GM23338 (cell line): ENCODE data around the gene IPCEF1. TPM values are rescaled to one million over a fixed set of nuclear protein-coding genes. Genes with fewer than 3 reads are reported as not detected.

ENCODE experiments used
- ATAC-seq: fragments of 200-7000 bp; cut with Tn5 transposase; 3 replicates; pipeline ENCODE4 v1.9.1; 2020
- DNase-seq: peaks from one replicate; pipeline ENCODE4 v3.0.0-alpha.2; 2015; ENCODE audit warnings: low spot score
- H2AFZ ChIP-seq: fragments of 200-600 bp; sonication (generic); 2 replicates; pipeline ENCODE4 v1.8.0; 2016; ENCODE audit warnings: antibody characterized with exemption, mild to moderate bottlenecking, moderate library complexity
- H3F3A ChIP-seq: fragments of 200-600 bp; sonication (generic); replicated peaks from 2 replicates; pipeline ENCODE4 v1.8.0; 2017; ENCODE audit warnings: antibody characterized with exemption, mixed run types, low read depth
- H3K27ac ChIP-seq: fragments of 200-600 bp; sonication (generic); 2 replicates; pipeline ENCODE4 v1.6.1; 2016; ENCODE audit warnings: low read depth
- H3K27me3 ChIP-seq: fragments of 200-600 bp; sonication (generic); 2 replicates; pipeline ENCODE4 v1.8.0; 2016; ENCODE audit warnings: mild to moderate bottlenecking, mixed run types, moderate library complexity; ENCODE audit not compliant: insufficient read depth
- H3K36me3 ChIP-seq: fragments of 200-600 bp; sonication (generic); 2 replicates; pipeline ENCODE4 v1.8.0; 2016; ENCODE audit warnings: mild to moderate bottlenecking; ENCODE audit not compliant: insufficient read depth
- H3K4me1 ChIP-seq: fragments of 200-600 bp; sonication (generic); 2 replicates; pipeline ENCODE4 v1.8.0; 2016; ENCODE audit warnings: mild to moderate bottlenecking, moderate library complexity; ENCODE audit not compliant: insufficient read depth
- H3K4me2 ChIP-seq: fragments of 200-600 bp; sonication (generic); 2 replicates; pipeline ENCODE4 v1.7.1; 2017; ENCODE audit warnings: mixed run types
- H3K4me3 ChIP-seq: fragments of 200-600 bp; sonication (generic); 2 replicates; pipeline ENCODE4 v1.6.1; 2016; ENCODE audit warnings: mixed run types
- H3K79me2 ChIP-seq: fragments of 200-600 bp; sonication (generic); replicated peaks from 2 replicates; pipeline ENCODE4 v1.8.0; 2017; ENCODE audit warnings: mild to moderate bottlenecking; ENCODE audit not compliant: insufficient read depth
- H3K9me2 ChIP-seq: fragments of 200-600 bp; sonication (generic); 2 replicates; pipeline ENCODE4 v1.8.0; 2017; ENCODE audit not compliant: insufficient read depth
- H4K20me1 ChIP-seq: fragments of 200-600 bp; sonication (generic); replicated peaks from 2 replicates; pipeline ENCODE4 v1.8.0; 2017; ENCODE audit warnings: mild to moderate bottlenecking; ENCODE audit not compliant: insufficient read depth
- H3K27ac Mint-ChIP-seq: 2 replicates; pipeline ENCODE4 v1.8.0; 2020; ENCODE audit warnings: inconsistent platforms, mild to moderate bottlenecking, moderate library complexity, mixed read lengths
- H3K27me3 Mint-ChIP-seq: 3 replicates; pipeline ENCODE4 v1.8.0; 2022; ENCODE audit warnings: low read depth, mild to moderate bottlenecking, moderate library complexity, mixed read lengths, inconsistent platforms; ENCODE audit not compliant: insufficient read depth, poor library complexity
- H3K36me3 Mint-ChIP-seq: 3 replicates; pipeline ENCODE4 v1.8.0; 2021; ENCODE audit warnings: low read depth, mild to moderate bottlenecking, inconsistent platforms, moderate library complexity, mixed read lengths
- H3K4me1 Mint-ChIP-seq: 3 replicates; pipeline ENCODE4 v1.8.0; 2020; ENCODE audit warnings: mild to moderate bottlenecking, inconsistent platforms, mixed read lengths
- H3K4me3 Mint-ChIP-seq: 3 replicates; pipeline ENCODE4 v1.8.0; 2021; ENCODE audit warnings: moderate library complexity, mild to moderate bottlenecking, inconsistent platforms, mixed read lengths
- H3K9me3 Mint-ChIP-seq: 3 replicates; pipeline ENCODE4 v1.8.0; 2020; ENCODE audit warnings: moderate library complexity, mild to moderate bottlenecking, inconsistent platforms, mixed read lengths
- CREB1 ChIP-seq: fragments of 250-450 bp; sonication (Bioruptor Pico); IDR thresholded peaks from 2 replicates; pipeline ENCODE4 v1.5.0; 2020; ENCODE audit warnings: low read depth, mild to moderate bottlenecking, moderate library complexity
- CTCF ChIP-seq, 2 experiments: fragments of 200-600 bp in 1 of 2; sonication (generic) in 1 of 2; conservative IDR thresholded peaks; 2 replicates each; pipeline versions ENCODE4 v1.5.1 to v1.6.1; 2016 to 2017; ENCODE audit warnings: antibody characterized with exemption in 2 of 2, low read depth in 2 of 2, mild to moderate bottlenecking in 2 of 2, moderate library complexity in 1 of 2
- ETS1 ChIP-seq: IDR thresholded peaks from 2 replicates; pipeline ENCODE4 v1.6.1; 2016; ENCODE audit warnings: antibody characterized with exemption
- EZH2 ChIP-seq: fragments of 200-600 bp; sonication (generic); IDR thresholded peaks from one replicate; pipeline ENCODE4 v1.8.0; 2017; ENCODE audit warnings: antibody characterized with exemption, mild to moderate bottlenecking, low read depth; ENCODE audit not compliant: unreplicated experiment
- EZH2phosphoT487 ChIP-seq: fragments of 200-600 bp; sonication (generic); IDR thresholded peaks from one replicate; pipeline ENCODE4 v1.8.1; 2018; ENCODE audit warnings: antibody characterized with exemption; ENCODE audit not compliant: unreplicated experiment
- JUNB ChIP-seq: IDR thresholded peaks from one replicate; pipeline ENCODE4 v1.6.1; 2016; ENCODE audit warnings: antibody characterized with exemption; ENCODE audit not compliant: unreplicated experiment
- NANOG ChIP-seq: IDR thresholded peaks from 2 replicates; pipeline ENCODE4 v1.6.1; 2016; ENCODE audit warnings: antibody characterized with exemption, borderline replicate concordance
- POLR2AphosphoS5 ChIP-seq: IDR thresholded peaks from 2 replicates; pipeline ENCODE4 v1.6.1; 2016; ENCODE audit warnings: antibody characterized with exemption, low read depth
- REST ChIP-seq: IDR thresholded peaks from one replicate; pipeline ENCODE4 v1.6.1; 2018; ENCODE audit warnings: antibody characterized with exemption; ENCODE audit not compliant: unreplicated experiment
- STAT1 ChIP-seq: IDR thresholded peaks from one replicate; pipeline ENCODE4 v1.6.1; 2016; ENCODE audit warnings: antibody characterized with exemption; ENCODE audit not compliant: unreplicated experiment
- ZNF114 ChIP-seq: fragments of 250-450 bp; sonication (Bioruptor Pico); IDR thresholded peaks from 2 replicates; pipeline ENCODE4 v1.5.0; 2020; ENCODE audit warnings: mild to moderate bottlenecking, moderate library complexity
- ZNF331 ChIP-seq: fragments of 250-450 bp; sonication (Bioruptor Pico); IDR thresholded peaks from 2 replicates; pipeline ENCODE4 v1.5.0; 2020; ENCODE audit warnings: low read depth, mild to moderate bottlenecking, moderate library complexity
- polyA plus RNA-seq: library from polyadenylated mRNA; unstranded; fragments of >200 nt; fragmentation: Nextera tagmentation; extraction: Ambion mirVana; gene quantifications from 2 replicates; pipeline ENCODE4 v1.2.1, GENCODE V29; 2016
- total RNA-seq: library from RNA; depleted of rRNA; stranded (reverse); fragments of >200 nt; shearing (Covaris generic); gene quantifications from 2 replicates; pipeline ENCODE4 v1.2.3, GENCODE V29; 2014

The IPCEF1 gene
- total and polyA plus RNA-seq, 2 experiments from 2014 or later: 0.15 to 1.8 TPM

GRCh38 chr6:154404791-154405400 is 48.3 kb upstream of the IPCEF1 start (continued):
- no peak for TF ChIP-seq CTCF (conservative IDR thresholded peaks at IDR 0.05; ENCODE audit: low read depth in 2 of 2)
- TF ChIP-seq POLR2AphosphoS5: no peak
- TF ChIP-seq CREB1 (CRISPR knock-in tag): no peak
- no peak for TF ChIP-seq REST
- TF ChIP-seq ETS1: no peak
- TF ChIP-seq JUNB: no peak
- no peak for TF ChIP-seq ZNF114
- no peak for TF ChIP-seq EZH2

GRCh38 chr6:154403788-154404187 is 47.2 kb upstream of the IPCEF1 start:
- Mint-ChIP-seq H3K27ac (no peak overlapping the region), H3K4me3 (no peak overlapping the region), H3K4me1 (peaks cover 4% of the 10 kb centered on the region; the same call in 2 of the 3 replicates), H3K36me3 (peaks cover 19% of the 10 kb centered on the region), H3K9me3 (no peaks in the 10 kb centered on the region; the same call in 2 of the 3 replicates), H3K27me3 (peaks cover 2% of the 10 kb centered on the region)
- Histone ChIP-seq H2AFZ (no peak overlapping the region), H3K27ac (no peak overlapping the region), H3K9me2 (no peaks in the 10 kb centered on the region), H3K27me3 (no peaks in the 10 kb centered on the region), H3F3A (no peaks in the 10 kb centered on the region), H3K4me3 (no peak overlapping the region), H3K4me2 (no peak overlapping the region), H3K4me1 (no peaks in the 10 kb centered on the region; the same call in 1 of the 2 replicates), H4K20me1 (no peaks in the 10 kb centered on the region), H3K79me2 (no peaks in the 10 kb centered on the region), H3K36me3 (no peaks in the 10 kb centered on the region)
- no peak for DNase-seq
- ATAC-seq: no peak
- TF ChIP-seq EZH2 (no peak), JUNB (no peak), EZH2phosphoT487 (no peak), ETS1 (no peak), NANOG (no peak), CREB1 (CRISPR knock-in tag) (no peak), STAT1 (no peak), ZNF114 (no peak), CTCF (conservative IDR thresholded peaks at IDR 0.05; ENCODE audit: low read depth in 2 of 2) (no peak), ZNF331 (CRISPR knock-in tag) (no peak), REST (no peak)
